OCI-M2 (cell line): Measurements from ENCODE around the gene C5AR2.
"Not testable (repeated sequence)": the region's sequence is repeated elsewhere in the genome, so short reads cannot be mapped to it uniquely, and the experiment has no call there.

Source experiments
- DNase-seq: peaks from one replicate; lab custom pipeline; 2025; ENCODE audit not compliant: unreplicated experiment; lab: John Stamatoyannopoulos, UW

C5AR2 gene

DNA sequence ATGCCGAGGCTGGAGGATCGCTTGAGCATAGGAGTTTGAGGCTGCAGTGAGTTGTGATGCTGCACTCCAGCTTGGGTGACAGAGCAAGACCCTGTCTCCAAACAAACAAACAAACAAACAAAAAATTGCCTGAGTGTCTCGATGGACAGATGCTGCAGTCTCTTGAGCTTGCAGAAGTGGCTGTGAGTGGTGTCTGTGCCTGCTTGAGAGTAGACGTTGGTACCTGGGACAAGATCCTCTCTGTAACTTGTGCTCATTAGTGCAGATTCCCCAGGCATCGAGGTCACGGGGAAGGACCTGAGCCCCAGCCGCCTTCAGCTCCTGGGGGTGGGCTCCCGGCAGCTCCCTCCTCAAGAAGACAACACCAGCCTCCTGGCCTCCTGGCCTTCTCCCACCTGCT, 8.6 kb upstream of the C5AR2 start:
- no peak for DNase-seq

DNA sequence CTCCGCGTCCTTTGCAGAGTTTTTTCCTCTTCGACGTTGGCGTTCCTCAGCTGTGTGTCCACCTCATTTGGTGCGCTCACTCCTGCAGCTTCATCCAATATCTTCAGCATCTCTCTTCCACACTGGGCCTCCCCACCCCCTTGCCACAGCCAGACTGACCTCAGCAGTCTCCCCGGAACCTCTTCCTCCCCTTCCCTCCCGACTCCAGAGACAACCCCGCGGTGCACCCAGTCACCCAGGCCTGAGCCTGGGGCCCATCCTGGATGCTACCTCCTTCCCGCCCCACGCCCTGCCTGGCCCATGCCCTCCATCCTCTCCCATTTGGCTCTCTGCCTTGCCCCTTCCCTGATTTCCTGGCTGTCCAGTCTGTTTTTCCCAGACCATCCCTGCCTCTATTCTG, 8.1 kb upstream of the C5AR2 start:
- no peak for DNase-seq

- no peak for DNase-seq
Observed at GRCh38 chr19:47324502-47324901, 7.5 kb upstream of the C5AR2 start.

DNA sequence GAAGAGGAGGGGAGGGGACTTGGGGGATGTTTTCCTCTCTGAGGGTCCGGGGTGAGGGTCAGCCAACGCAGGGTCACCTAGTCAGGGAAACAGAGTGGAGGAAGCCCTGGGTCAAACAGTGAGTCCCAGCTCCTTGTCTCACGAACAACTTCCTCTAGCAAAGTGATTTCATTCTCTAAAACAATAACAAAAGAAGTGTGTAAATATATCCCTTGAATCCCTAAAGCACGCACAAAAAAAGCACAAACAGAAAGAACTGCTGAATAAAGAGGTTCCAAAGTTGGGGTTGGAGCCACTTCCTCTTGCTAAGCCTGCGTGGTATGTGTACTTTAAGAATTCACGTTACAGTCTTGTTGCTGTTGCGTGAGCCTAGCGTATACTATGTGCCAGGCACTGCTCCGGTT, 1.5 kb upstream of the C5AR2 start:
- DNase-seq = no peak

DNA sequence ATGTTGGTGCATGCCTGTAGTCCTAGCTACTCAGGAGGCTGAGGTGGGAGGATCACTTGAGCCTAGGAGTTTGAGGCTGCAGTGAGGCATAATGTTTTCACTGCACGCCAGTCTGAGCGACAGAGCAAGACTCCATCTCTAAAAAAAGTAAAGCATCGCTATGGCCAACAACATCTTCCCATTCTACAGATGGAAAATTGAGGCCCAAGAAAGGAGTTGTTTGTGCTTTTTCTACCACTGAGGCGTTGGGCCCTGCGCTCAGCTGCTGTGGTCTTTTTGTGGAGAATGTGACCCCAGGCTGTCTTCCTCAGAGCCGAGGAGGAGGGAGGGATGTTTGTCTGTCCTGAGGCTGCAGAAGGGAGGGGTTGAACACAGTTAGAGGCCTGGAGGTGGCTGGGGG, 485 bp upstream of the C5AR2 start:
- DNase-seq = no peak

DNA sequence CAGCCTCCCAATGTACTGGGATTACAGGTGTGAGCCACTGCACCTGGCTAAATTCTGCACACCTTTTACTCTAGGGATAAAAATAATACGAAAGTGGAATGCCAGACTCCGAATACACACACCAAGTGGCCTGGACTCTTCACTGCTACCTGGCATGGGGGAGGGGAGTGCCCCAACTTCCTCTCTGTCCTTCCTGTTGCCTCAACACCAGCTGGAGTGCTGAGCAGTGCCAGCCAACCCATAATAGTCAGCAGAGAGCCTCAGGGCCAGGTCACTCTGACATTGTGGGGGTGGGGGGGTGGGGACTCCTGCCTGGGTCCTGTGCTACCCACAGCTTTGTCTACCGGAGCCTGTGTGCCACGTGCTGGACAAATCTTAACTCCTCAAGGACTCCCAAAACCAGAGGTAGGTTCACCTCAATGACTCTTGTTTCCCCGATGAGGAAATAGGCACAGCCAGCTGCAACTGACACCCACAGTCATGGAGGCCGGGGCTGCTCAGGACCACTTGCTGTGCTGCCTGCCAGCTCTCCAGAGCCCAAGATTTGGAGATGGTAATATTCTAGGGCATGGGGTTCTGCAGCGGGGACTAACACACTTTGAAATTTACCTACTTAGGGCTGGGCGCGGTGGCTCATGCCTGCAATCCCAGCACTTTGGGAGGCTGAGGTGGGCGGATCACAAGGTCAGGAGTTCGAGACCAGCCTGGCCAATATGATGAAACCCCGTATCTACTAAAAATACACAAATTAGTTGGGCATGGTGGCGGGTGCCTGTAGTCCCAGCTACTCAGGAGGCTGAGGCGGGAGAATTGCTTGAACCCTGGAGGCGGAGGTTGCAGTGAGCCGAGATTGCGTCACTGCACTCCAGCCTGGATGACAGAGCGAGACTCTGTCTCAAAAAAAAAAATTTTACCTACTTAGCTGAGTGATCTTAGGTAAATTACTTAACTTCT, 5.1 kb downstream of the C5AR2 start:
- not testable (repeated sequence) for DNase-seq

DNA sequence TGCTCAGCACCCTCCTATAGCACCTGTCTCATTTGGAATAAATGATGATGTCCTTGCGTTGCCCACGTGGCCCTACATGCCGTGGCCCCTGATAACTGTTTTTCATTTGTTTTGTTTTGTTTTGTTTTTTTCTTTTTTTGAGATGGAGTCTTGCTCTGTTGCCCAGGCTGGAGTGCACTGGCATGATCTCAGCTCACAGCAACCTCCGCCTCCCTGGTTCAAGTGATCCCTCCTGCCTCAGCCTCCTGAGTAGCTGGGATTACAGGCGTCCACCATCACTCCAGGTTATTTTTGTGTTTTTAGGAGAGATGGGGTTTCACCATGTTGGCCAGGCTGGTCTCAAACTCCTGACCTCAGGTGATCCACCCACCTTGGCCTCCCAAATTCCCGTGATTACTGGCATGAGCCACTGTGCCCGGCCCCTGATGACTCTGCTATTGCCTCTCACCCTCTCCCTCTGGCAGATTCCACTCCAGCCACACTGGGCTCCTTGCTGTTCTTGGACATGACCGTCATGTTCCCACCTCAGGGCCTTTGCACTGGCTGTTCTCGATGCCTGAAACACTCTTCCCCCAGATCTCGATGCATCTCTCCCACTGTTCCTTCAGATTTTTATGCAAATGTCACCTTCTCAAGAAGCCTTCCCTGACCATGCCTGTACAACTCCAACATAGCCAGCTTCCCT, 7.4 kb downstream of the C5AR2 start:
- DNase-seq = no peak

GRCh38 chr19:47340477-47341208, 8.7 kb downstream of the C5AR2 start:
- DNase-seq = no peak

- no peak for DNase-seq
Observed at GRCh38 chr19:47341734-47342133, 9.8 kb downstream of the C5AR2 start.

DNA sequence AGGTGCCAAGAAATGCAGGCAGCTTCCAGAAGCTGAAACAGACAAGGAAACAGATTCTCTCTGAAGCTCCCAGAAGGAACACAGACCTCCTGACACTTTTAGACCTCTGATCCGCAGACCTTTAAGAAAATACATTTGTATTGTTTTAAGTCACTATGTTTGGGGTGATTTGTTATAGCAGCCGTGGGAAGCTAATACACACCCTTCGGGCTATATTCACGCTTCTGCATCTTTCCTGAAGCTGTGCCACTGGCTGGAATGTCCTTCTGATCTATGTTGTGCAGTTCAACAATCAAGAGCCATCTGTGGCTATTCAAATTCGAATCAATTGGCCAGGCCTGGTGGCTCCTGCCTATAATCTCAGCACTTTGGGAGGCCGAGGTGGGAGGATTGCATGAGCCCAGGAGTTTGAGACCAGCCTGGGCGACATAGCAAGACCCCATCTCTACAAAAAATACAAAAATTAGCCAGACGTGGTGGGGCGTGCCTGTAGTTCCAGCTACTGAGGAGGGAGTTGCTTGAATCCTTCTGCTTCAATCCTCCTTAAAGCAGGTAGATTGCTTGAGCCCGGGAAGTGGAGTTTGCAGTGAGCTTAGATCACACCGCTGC, 11.3 kb downstream of the C5AR2 start:
- DNase-seq = no peak

- no peak for DNase-seq
Observed at GRCh38 chr19:47344425-47344824, 12.4 kb downstream of the C5AR2 start.

GRCh38 chr19:47346024-47346423, 14.0 kb downstream of the C5AR2 start:
- not testable (repeated sequence) for DNase-seq

- peak; percentile 96 for DNase-seq
Observed at GRCh38 chr19:47348819-47349795, 17.1 kb downstream of the C5AR2 start, which contains the start of gene DHX34. Gene DHX34 (plus strand): TSS chr19:47349315. CDS start chr19:47353031, 3,716 bp downstream.

DNA sequence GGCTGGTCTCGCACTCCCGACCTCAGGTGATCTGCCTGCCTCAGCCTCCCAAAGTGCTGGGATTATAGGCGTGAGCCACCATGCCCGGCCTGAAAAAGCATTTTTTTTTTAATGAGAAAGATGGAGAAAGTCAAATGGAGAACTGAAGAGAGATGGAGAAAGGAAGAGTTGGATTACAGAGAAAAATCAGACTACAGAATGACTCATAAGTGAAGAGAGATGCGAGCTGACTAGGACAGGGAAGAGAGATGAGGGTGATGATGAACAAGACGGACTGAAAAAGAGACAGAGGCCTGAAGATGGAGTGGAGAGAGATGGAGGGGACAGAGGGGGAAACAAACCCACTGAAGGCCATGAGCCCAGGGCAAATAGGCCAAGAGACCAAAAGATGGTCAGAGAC, 18.7 kb downstream of the C5AR2 start:
- DNase-seq = no peak

- DNase-seq = no peak
Observed at GRCh38 chr19:47351548-47351947, 19.6 kb downstream of the C5AR2 start.

GRCh38 chr19:47352095-47352494, 20.1 kb downstream of the C5AR2 start:
- no peak for DNase-seq

GRCh38 chr19:47353307-47353712, 21.3 kb downstream of the C5AR2 start:
- DNase-seq = no peak

GRCh38 chr19:47356900-47357299, 24.9 kb downstream of the C5AR2 start:
- DNase-seq = no peak

- DNase-seq = no peak
Observed at GRCh38 chr19:47357788-47358680, 26.1 kb downstream of the C5AR2 start.
